ENCODE data around the gene PLEKHN1.

DNA sequence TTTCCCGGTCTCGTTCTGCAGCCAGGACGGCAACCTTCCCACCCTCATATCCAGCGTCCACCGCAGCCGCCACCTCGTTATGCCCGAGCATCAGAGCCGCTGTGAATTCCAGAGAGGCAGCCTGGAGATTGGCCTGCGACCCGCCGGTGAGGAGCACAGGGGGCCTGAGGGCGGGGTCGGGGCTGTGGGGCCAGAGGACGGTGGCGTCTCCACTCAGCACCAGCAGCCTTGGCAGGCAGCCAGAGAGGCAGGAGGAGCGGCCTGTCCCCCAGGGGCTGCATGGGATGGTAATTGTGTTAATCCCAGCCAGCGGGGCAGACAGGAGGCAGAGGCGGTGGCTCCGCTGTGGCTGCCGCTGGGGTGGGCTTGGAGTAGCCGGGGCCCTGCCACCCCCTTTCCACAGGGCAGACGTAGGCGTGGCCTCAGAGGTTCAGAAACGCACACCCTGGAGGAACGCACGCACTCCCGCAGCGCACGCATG is 30.5 kb upstream of the PLEKHN1 start:
- no peak for TF ChIP-seq POLR2A (IDR thresholded peaks at IDR 0.05; ENCODE audit: low read depth)
- TF ChIP-seq, protein P1, sequence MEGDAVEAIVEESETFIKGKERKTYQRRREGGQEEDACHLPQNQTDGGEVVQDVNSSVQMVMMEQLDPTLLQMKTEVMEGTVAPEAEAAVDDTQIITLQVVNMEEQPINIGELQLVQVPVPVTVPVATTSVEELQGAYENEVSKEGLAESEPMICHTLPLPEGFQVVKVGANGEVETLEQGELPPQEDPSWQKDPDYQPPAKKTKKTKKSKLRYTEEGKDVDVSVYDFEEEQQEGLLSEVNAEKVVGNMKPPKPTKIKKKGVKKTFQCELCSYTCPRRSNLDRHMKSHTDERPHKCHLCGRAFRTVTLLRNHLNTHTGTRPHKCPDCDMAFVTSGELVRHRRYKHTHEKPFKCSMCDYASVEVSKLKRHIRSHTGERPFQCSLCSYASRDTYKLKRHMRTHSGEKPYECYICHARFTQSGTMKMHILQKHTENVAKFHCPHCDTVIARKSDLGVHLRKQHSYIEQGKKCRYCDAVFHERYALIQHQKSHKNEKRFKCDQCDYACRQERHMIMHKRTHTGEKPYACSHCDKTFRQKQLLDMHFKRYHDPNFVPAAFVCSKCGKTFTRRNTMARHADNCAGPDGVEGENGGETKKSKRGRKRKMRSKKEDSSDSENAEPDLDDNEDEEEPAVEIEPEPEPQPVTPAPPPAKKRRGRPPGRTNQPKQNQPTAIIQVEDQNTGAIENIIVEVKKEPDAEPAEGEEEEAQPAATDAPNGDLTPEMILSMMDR (IDR thresholded peaks at IDR 0.05): no peak
